Measurements from ENCODE around the gene PDK2.

Gene PDK2

DNA sequence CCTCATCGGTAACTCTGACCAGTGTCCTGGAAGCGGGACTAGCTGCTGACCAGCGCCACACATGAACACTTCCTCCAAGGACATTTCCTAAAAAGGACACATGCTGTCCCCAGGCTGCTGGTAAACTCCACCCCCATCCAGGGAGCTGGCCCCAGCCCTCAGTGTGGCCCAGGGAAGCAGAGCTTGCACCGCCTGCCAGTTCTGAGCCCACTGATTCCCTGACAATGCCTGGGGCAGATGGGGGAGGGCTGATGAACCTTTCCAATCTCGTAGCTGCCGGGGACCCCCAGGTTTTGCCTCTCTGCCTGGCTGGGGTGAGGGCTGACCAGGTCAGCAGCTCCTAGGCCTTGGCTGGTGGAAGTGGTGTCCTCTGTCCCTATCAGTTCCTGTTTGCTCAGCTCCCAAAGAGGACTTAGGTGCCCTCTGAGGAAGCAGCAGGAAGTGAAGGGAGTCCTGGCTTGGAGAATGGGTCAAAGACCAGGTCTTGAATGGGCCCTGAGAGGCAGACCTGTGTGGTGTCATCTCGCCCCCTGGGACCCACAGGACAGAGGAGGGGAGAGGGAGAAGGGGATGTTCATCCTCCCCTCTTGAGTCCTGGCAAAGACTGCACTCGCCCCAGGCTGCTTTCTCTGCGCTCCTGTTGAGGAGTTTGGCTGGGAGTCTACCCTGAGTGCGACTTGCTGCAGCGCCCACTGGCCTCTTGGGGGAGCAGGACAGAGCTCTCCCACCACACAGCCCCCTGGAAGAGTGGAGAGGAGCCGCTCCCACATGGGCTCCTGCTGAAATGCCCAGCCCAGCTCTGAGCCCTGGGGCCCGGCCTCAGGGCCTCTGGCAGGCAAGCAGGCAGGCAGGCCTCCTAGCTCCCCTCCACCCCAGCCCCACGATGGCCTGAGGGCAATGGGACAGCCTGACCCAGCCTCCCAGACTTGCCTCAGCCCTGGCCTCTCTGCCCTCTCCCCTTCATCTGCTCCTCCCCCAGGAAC lies 16.8 kb downstream of the PDK2 start:
- peak overlapping the region in 12 of 21 experiments; percentile 9 to 81 (median 45) for H3K27ac ChIP-seq
- H3K4me3 ChIP-seq: no peak overlapping the region

DNA sequence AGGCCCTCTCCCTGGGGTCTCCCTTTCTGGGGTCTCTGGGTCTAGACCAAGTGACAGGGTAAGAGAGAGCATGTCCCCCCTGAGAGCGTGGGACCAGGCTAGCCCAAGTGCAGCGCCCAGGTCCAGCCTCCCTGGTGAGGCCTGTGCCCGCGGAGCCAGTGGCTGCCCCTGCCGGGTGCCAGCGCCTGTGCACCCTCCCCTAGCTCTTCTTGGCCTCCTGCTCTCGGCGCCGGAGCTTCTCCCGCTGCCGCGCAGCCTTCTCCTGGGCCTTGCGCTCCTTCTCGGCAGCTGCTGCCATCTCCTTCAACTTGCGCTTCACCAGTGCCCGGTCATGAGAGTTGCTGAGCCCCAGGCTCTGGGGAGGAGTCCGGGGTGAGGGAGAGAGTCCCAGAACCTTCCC lies 17.5 kb downstream of the PDK2 start:
- H3K27ac ChIP-seq: peak overlapping the region in 10 of 21 experiments; percentile 9 to 81 (median 47)
- H3K4me3 ChIP-seq: no peak overlapping the region

- Histone ChIP-seq H3K27ac (no peak overlapping the region), H3K4me3 (no peak overlapping the region)
These were observed 18.6 kb downstream of the PDK2 start for GRCh38 chr17:50113624-50114320.

DNA sequence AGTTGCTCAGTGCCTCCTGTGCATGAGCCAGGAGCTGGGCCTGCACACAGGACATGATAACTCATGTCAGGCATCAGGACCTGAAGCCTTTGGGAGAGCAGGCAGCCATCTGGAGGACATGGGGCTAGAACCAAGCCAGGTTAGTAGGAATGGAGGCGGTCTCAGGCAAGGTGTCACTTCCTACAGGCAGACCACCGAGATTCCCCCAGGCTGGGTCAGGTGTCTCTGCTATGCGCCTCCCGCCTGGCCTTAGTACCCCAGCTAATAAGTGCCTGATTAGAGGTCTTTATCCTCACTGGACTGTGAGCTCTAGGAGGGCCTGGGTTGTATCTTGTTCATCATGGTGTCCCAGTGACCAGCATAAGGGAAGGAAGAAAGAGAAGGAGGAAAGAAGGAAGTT lies 19.2 kb downstream of the PDK2 start:
- H3K4me3 ChIP-seq: no peak overlapping the region
- no peak overlapping the region for H3K27ac ChIP-seq

DNA sequence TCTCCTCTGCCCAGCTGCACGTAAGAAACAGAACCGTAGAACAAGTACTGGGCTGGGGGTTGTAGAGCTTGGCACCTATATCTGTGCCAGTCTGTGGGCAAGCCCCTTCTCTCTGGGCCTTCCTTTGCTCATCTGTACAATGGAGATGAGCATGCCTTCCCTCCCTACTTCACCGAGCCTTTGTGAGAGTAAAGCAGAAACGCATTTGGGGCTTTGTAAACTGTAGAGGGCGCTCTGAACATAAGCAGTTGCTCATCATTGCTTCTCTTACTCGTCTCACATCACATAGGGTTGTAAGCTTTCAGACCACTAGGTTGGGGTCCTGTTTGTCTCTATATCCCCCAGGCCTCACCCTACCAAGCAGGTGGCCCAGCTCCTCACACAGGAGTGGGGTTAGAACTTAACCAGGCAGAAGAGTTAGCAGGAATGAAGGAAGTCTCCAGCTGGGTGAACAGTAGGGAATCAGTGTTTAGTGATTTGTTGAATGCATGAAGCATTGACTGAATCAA lies 19.8 kb downstream of the PDK2 start:
- Histone ChIP-seq H3K27ac (no peak overlapping the region), H3K4me3 (no peak overlapping the region)

DNA sequence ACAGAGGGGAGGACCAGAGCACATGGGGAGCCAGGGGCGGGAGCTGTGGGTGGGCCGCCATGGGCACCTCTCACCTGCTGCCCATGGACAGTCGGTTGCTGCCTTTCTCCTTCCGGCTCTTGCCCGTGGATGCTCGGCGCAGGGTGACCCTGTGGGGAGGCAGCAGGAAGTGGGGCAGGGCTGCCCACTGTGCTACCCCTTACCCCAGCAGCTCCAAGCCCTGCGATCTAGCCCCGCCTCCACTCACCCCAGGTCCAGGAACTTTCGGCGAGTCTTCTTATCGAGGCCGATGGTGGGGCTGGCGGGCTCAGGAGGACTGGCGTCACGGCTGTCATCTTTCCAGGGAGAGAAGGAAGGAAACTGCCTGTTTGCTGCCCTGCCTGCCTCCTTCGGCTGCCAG lies 20.6 kb downstream of the PDK2 start:
- Histone ChIP-seq H3K27ac (no peak overlapping the region), H3K4me3 (no peak overlapping the region)

DNA sequence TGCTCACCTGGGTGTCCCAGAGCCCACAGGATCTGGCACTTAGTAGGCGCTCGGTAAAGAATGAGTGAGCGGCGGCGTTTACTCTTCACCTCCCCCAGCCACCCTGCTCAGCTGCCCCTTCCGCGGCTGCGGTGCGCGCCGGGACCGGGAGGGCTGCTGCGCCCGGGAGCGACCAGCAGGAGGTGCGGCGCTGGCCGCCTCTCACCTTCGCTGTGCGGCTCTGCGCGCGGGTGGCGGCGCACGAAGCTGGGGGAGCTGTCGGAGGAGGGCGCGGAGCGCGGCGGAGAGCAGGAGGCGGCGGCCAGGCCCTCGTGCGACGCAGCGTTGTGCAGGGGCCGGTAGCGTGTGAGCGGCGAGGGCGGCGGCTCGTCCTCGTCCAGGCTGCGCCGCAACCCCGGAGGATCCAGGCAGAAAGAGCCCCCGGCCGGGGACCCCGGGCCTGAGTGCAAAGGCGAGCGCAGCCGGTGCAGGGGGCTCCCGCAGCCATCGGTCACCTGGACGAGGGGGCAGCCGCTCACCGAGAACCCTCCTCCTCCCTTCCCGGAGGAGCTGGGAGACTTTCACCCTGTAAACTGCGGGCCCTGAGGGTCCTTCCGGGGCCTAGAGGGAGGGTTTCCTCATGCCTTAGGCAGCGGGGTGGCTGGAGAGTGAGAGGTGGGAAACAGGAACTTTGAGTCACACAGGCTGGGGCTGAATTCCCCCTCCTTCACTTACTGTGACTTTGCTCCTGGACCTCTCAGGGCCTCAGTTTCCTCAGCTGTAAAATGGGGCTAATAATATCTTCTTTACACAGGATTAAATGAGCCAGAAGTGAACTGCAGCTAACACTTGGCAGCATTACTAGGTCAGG lies 22.3 kb downstream of the PDK2 start:
- Histone ChIP-seq H3K4me3 (peak overlapping the region in 1 of 7 experiments; percentile 12), H3K27ac (no peak overlapping the region)

GRCh38 chr17:50118076-50118827 lies 23.1 kb downstream of the PDK2 start:
- Histone ChIP-seq H3K4me3 (no peak overlapping the region), H3K27ac (no peak overlapping the region)

DNA sequence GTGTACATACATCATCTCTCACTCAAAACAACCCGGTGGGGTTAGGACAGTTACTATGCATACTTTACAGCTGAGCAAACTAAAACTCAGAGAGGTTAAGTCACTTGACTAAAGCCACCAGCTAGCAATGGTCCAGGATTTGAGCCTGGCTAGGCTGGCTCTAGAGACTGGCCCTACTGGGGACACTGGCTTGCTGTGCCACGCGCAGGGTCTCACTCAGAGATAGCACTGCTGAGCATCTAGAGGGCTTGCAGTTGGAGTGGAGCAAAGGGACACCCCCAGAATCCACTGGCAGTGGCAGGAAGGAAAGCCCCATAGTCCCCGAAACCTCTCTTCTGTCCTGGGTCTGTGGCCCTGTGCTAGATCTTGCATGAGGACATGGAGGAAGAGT lies 23.7 kb downstream of the PDK2 start:
- H3K4me3 ChIP-seq: no peak overlapping the region
- no peak overlapping the region for H3K27ac ChIP-seq

DNA sequence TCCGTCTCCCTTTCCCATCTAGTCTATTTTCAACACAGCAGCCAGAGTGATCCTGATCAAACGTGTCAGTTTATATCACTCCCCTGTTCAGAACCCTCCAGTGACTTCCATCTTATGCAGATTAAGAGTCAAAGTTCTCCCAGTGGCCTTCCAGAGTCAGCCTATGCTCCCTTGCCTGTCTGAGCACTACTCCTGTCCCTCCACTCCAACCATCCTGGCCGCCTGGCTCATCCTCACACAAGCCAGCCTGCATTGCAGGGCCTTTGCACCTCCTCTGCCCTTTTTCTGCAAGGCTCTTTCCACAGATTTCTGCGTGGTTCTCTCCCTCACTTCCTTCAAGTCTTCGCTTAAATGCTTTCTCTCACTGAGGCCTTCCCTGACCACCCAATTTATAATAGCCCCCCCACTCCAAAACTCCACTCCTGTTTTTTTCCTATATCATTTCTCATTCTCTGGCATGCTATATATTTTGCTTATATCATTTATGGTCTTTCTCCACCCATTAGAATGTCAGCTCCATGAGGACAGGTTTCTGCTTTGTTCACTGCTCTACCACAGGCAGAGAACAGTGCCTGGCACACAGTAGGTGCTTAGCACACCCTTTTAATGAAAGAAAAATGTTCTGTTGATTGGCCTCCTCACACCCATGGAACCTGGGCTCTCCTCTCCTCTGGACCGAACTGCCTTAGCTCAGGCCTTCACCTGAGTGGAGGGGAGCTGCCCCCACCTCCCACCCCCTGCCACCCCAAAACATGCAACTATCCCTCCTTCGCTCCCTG lies 25.5 kb downstream of the PDK2 start:
- no peak overlapping the region for H3K4me3 ChIP-seq
- no peak overlapping the region for H3K27ac ChIP-seq

- no peak overlapping the region for H3K27ac ChIP-seq
- H3K4me3 ChIP-seq: no peak overlapping the region
These were observed 27.8 kb downstream of the PDK2 start for GRCh38 chr17:50122945-50123344.

DNA sequence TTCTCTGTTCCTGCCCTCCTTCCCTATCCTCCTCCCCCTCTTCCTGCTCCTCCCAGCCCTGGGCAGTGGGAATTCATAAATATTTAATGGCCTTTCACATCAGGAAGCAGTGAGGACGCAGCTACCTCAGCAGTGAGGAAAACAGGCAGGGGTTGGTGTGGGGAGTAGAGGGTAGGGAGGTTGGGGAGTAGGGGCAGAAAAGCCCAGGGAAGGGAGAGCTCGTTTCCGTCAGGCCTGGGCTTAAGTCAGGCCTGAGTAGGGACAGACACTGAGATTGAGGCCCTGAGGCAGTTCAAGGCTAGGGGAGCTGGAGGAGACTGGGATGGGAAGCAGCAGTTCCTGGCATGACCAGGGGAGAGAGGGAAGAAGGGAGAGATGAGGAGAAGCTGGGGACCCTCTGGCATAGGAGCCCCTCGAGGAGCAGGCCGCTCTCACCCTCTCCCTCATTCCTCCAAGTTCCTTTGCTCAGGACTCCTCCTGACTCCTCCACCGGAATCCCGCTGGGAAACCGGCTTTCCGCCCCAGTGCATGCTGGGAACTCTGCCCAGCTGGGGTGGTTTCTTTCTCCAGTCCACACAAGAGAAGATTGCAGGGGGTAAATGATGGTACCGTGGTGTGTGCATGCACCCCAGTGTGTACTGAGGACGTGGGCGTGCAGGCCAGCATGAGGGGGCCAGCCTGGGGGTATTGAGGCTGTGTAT lies 28.6 kb downstream of the PDK2 start:
- Histone ChIP-seq H3K4me3 (no peak overlapping the region), H3K27ac (peak overlapping the region in 2 of 21 experiments; percentile 24 to 37)

DNA sequence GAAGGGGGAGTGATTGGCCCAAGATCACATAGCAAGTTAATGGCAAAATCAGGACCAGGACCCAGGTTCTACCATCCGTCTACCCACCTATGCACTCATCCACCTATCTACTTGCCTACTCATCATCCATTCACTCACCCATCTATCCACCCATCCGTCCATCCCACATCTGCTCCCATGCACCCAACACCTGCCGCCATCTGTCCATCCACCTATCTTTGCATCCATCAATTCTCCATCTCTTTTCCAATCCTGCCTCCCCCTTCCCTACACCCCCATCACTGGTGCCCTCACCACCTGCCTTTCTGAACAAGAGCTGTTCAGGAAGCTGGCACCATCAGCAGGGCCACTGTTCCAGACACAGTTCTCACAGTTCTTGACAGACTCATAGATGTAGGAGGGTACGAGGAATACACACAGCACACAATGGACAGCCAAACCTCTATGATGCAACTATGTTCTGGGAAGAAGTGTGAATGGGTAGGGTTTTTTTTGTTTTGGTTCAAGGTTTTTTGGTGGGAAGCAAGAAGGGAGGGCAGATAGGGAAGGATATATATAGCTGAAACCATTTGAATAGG lies 30.4 kb downstream of the PDK2 start:
- H3K4me3 ChIP-seq: no peak overlapping the region
- no peak overlapping the region for H3K27ac ChIP-seq

GRCh38 chr17:50127697-50128361 lies 32.7 kb downstream of the PDK2 start:
- Histone ChIP-seq H3K27ac (no peak overlapping the region), H3K4me3 (no peak overlapping the region)

DNA sequence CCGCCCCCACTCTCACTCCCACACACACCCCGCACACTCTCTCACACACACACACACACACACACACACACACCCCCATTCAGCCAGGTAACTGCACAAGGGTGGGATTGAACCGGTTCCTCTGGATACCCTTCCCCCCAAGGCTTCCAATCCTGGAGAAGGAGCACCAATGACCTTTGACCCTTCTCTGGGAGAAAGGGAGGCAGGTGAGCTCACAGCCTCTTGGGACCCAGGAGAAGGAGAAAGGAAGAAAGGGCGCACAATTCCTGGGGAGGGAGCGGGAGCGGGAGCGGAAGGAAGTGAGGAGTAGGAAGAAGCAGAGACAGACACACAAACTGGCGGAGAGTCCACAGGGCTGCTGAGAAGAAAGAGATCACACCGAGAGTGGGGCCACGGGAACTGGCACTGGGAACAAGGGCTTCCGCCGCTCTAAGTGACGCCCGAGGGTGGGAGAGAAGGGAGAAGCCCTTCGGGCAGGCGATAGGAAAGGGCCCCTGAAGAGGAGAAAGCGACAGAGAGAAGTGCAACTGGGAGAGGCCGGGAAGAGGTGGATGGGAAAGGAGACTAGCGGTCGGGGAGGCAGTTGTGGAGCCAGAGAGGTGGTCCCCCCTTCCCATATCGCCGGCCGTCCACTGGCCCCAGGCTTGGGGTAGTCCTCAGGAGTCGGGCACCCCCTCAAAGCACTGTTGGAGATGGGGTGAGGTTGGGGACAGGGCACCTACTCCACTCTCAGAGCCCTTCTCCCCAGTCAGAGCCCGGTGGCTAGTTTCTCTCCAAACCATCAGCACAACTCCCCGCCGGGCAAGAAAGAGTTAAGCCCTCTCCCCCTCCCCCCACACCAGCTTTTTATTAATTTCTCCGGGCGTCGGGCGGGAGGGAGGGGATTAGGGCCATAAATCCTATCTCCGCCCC lies 33.5 kb downstream of the PDK2 start:
- Histone ChIP-seq H3K4me3 (peak overlapping the region in 6 of 7 experiments; percentile 37 to 42 (median 39)), H3K27ac (peak overlapping the region in 2 of 21 experiments; percentile 44 to 57)

GRCh38 chr17:50129353-50129727 lies 34.2 kb downstream of the PDK2 start:
- Histone ChIP-seq H3K27ac (peak overlapping the region in 4 of 21 experiments; percentile 14 to 57 (median 42)), H3K4me3 (peak overlapping the region; percentile 28 to 42 (median 39))

Measured in skin epidermis (tissue), 12 donors.